GM12878 (cell line): ENCODE results near the gene GOLGA6D. TPM values are rescaled to one million over a fixed set of nuclear protein-coding genes. Genes with fewer than 3 reads are reported as not detected.

Experiments used
- ATAC-seq: fragments of 200-7000 bp; cut with Tn5 transposase; 3 replicates; pipeline ENCODE4 v1.9.1; 2020; ENCODE audit warnings: mild to moderate bottlenecking, moderate library complexity
- BruUV-seq: library from RNA; stranded (reverse); fragments of 400-500 nt; replicated peaks from 2 replicates; lab custom pipeline; 2021; lab: Mats Ljungman, UMichigan
- CTCF ChIA-PET: fragments of 300-600 bp; sonication (Branson Sonifier 250); formaldehyde crosslinking; extraction: SDS; loops from one replicate; lab custom pipeline; 2021; ENCODE audit warnings: inconsistent platforms; lab: Yijun Ruan, JAX
- POLR2A ChIA-PET: fragments of 350-600 bp; formaldehyde crosslinking; extraction: SDS; loops from one replicate; lab custom pipeline; 2021; ENCODE audit warnings: inconsistent platforms; lab: Charles Lee
- RAD21 ChIA-PET: fragments of 300-600 bp; sonication (Branson Sonifier 250); formaldehyde crosslinking; loops from one replicate; lab custom pipeline; 2023; ENCODE audit warnings: antibody characterized with exemption; ENCODE audit not compliant: unreplicated experiment; lab: Charles Lee
- SMC1A ChIA-PET: fragments of 300-600 bp; sonication (Branson Sonifier 250); formaldehyde crosslinking; loops from one replicate; lab custom pipeline; 2023; ENCODE audit not compliant: unreplicated experiment, uncharacterized antibody; lab: Charles Lee
- DNase-seq: peaks from one replicate; pipeline ENCODE4 v3.0.0-alpha.2; 2011; ENCODE audit warnings: low read depth, low spot score
- FAIRE-seq: peaks from 3 replicates; lab custom pipeline; 2011; peaks lifted over from hg19 to GRCh38; lab: Jason Lieb, UNC
- H2AFZ ChIP-seq: 2 replicates; pipeline ENCODE4 v1.6.0; 2011; ENCODE audit warnings: low read depth, low read length, control low read depth; ENCODE audit not compliant: control insufficient read depth
- H3K27ac ChIP-seq: 2 replicates; pipeline ENCODE4 v1.5.1; 2011; ENCODE audit warnings: control low read depth; ENCODE audit not compliant: control insufficient read depth, insufficient read depth
- H3K27me3 ChIP-seq, 2 experiments: replicated peaks in 1 of 2; 2 replicates each; pipeline versions ENCODE4 v1.6.0 to v1.6.1; 2011; ENCODE audit warnings: low read length in 1 of 2; ENCODE audit not compliant: control insufficient read depth in 2 of 2, insufficient read depth in 2 of 2
- H3K36me3 ChIP-seq, 2 experiments: 2 replicates each; pipeline ENCODE4 v1.5.1; 2011; ENCODE audit warnings: low read length in 1 of 2; ENCODE audit not compliant: control insufficient read depth in 2 of 2, insufficient read depth in 2 of 2
- H3K4me1 ChIP-seq: 2 replicates; pipeline ENCODE4 v1.6.1; 2011; ENCODE audit warnings: mild to moderate bottlenecking, low read length, moderate library complexity, mixed read lengths; ENCODE audit not compliant: control insufficient read depth, insufficient read depth
- H3K4me2 ChIP-seq: 2 replicates; pipeline ENCODE4 v1.6.0; 2011; ENCODE audit warnings: control low read depth; ENCODE audit not compliant: control insufficient read depth, insufficient read depth
- H3K4me3 ChIP-seq: fragments of 200-600 bp; sonication (generic); 2 replicates; pipeline ENCODE4 v1.5.1; 2016
- H3K79me2 ChIP-seq: 2 replicates; pipeline ENCODE4 v1.6.0; 2011; ENCODE audit warnings: low read length; ENCODE audit not compliant: control insufficient read depth, insufficient read depth
- H3K9ac ChIP-seq: 2 replicates; pipeline ENCODE4 v1.8.0; 2011; ENCODE audit warnings: low read length, control low read depth, mixed read lengths; ENCODE audit not compliant: control insufficient read depth, insufficient read depth
- H3K9me3 ChIP-seq: replicated peaks from 3 replicates; pipeline ENCODE4 v1.5.1; 2011; ENCODE audit warnings: mild to moderate bottlenecking, low read length; ENCODE audit not compliant: control insufficient read depth, insufficient read depth
- H4K20me1 ChIP-seq: 2 replicates; pipeline ENCODE4 v1.6.0; 2011; ENCODE audit not compliant: control insufficient read depth, insufficient read depth
- BRCA1 ChIP-seq: IDR thresholded peaks from 2 replicates; pipeline ENCODE4 v1.6.1; 2011; ENCODE audit warnings: low read depth, low read length, improper control_type of control experiment
- CBX5 ChIP-seq: sonication (generic); IDR thresholded peaks from 2 replicates; pipeline ENCODE4 v1.6.1; 2016; ENCODE audit warnings: low read depth, moderate library complexity, mild to moderate bottlenecking, inconsistent platforms
- FOXK2 ChIP-seq: fragments of 450-650 bp; IDR thresholded peaks from 2 replicates; pipeline ENCODE4 v1.6.1; 2017; ENCODE audit warnings: mild to moderate bottlenecking, moderate library complexity
- FOXM1 ChIP-seq: IDR thresholded peaks from 2 replicates; pipeline ENCODE4 v1.6.1; 2012; ENCODE audit warnings: low read depth, mild to moderate bottlenecking, inconsistent platforms, low read length, moderate library complexity
- IRF4 ChIP-seq: IDR thresholded peaks from 2 replicates; pipeline ENCODE4 v1.6.1; 2011; ENCODE audit warnings: low read depth, low read length
- JUND ChIP-seq: IDR thresholded peaks from 2 replicates; pipeline ENCODE4 v1.6.1; 2012; ENCODE audit warnings: low read depth, mild to moderate bottlenecking, low read length, improper control_type of control experiment, moderate library complexity
- KLF5 ChIP-seq: fragments of 450-650 bp; IDR thresholded peaks from 2 replicates; pipeline ENCODE4 v1.6.1; 2014; ENCODE audit warnings: mild to moderate bottlenecking; ENCODE audit not compliant: partially characterized antibody
- MEF2A ChIP-seq: IDR thresholded peaks from 2 replicates; pipeline ENCODE4 v1.6.1; 2011; ENCODE audit warnings: low read depth, mild to moderate bottlenecking, low read length, moderate library complexity; ENCODE audit not compliant: insufficient read depth
- MXI1 ChIP-seq: fragments of 150-350 bp; IDR thresholded peaks from 2 replicates; pipeline ENCODE4 v1.6.1; 2011; ENCODE audit warnings: low read depth, mild to moderate bottlenecking, inconsistent platforms, low read length, improper control_type of control experiment
- SIX5 ChIP-seq: IDR thresholded peaks from 2 replicates; pipeline ENCODE4 v1.6.1; 2011; ENCODE audit warnings: mild to moderate bottlenecking, low read depth, low read length, moderate library complexity; ENCODE audit not compliant: severe bottlenecking
- YY1 ChIP-seq: IDR thresholded peaks from 2 replicates; pipeline ENCODE4 v1.6.1; 2011; ENCODE audit warnings: low read depth, mild to moderate bottlenecking, low read length
- ZNF274 ChIP-seq: IDR thresholded peaks from one replicate; pipeline ENCODE4 v1.8.0; 2011; ENCODE audit not compliant: insufficient read length, insufficient read depth
- WGBS: methylation state at CpG from one replicate; pipeline ENCODE4 v1.1.6; 2016; ENCODE audit warnings: low lambda C conversion rate; ENCODE audit not compliant: insufficient replicate concordance, insufficient coverage; ENCODE audit errors: missing lambda C conversion rate; 5-methylcytosine and 5-hydroxymethylcytosine counted together
- in situ Hi-C: fragments of 300-500 bp; cut with MboI; formaldehyde crosslinking; loops from 9 replicates; pipeline ENCODE4 v1.14.3; 2018; ENCODE audit warnings: mixed read lengths
- intact Hi-C: fragments of 100-400 bp; cut with micrococcal nuclease; formaldehyde crosslinking; loops from one replicate; pipeline ENCODE4 v1.14.2; 2022; ENCODE audit not compliant: unreplicated experiment
- polyA plus RNA-seq, 11 experiments: library from polyadenylated mRNA; depleted of rRNA in 4 of 11; unstranded in 6 of 11; stranded (reverse) in 5 of 11; fragments of >200 nt; fragmentation: Nextera tagmentation in 4 of 11; fragmentation: Illumina TruSeq in 1 of 11; extraction: Ambion mirVana in 4 of 11; extraction: Trizol in 1 of 11; gene quantifications; 1 replicate in 1 of 11; 2 replicates in 10 of 11; pipeline versions ENCODE4 v1.2.1 to v1.2.3, GENCODE V29; 2011 to 2016; ENCODE audit warnings: inconsistent platforms in 2 of 11, missing spikeins in 2 of 11, low read depth in 1 of 11
- total RNA-seq, 4 experiments: library from RNA; depleted of rRNA in 3 of 4; stranded (reverse); fragments of >200 nt in 3 of 4; fragmentation: Illumina TruSeq in 1 of 4; extraction: Trizol in 1 of 4; gene quantifications; 2 replicates each; pipeline versions ENCODE4 v1.2.1 to v1.2.3, GENCODE V29; 2013 to 2021
- TF ChIP-seq, protein P1 (sequence below): fragments of 450-650 bp; formaldehyde crosslinking; IDR thresholded peaks from 2 replicates; pipeline ENCODE4 v1.4.0; 2022; ENCODE audit warnings: mild to moderate bottlenecking, moderate library complexity
- TF ChIP-seq, protein P2 (sequence below): IDR thresholded peaks from 2 replicates; pipeline ENCODE4 v1.6.1; 2012; ENCODE audit warnings: low read depth, low read length, improper control_type of control experiment
- TF ChIP-seq, protein P3 (sequence below): IDR thresholded peaks from 2 replicates; pipeline ENCODE4 v1.6.1; 2012; ENCODE audit warnings: low read length, inconsistent platforms
- TF ChIP-seq, protein P4 (sequence below), 3 experiments: IDR thresholded peaks in 2 of 3; conservative IDR thresholded peaks in 1 of 3; 2 replicates each; pipeline ENCODE4 v1.5.1; 2011; ENCODE audit warnings: low read depth in 3 of 3, low read length in 3 of 3, mild to moderate bottlenecking in 3 of 3, control low read depth in 2 of 3, moderate library complexity in 2 of 3, inconsistent platforms in 1 of 3, mixed read lengths in 1 of 3; ENCODE audit not compliant: control insufficient read depth in 2 of 3, insufficient read depth in 1 of 3; ENCODE audit errors: extremely low read depth in 1 of 3
- TF ChIP-seq, protein P5 (sequence below): fragments of 450-650 bp; conservative IDR thresholded peaks from 2 replicates; pipeline ENCODE4 v1.6.1; 2017; ENCODE audit warnings: mild to moderate bottlenecking, moderate library complexity

The GOLGA6D gene
- total and polyA plus RNA-seq, 10 of the 15 experiments (the other 5 are each of a cell fraction or from before 2014, with no cell fraction given) = not detected

DNA sequence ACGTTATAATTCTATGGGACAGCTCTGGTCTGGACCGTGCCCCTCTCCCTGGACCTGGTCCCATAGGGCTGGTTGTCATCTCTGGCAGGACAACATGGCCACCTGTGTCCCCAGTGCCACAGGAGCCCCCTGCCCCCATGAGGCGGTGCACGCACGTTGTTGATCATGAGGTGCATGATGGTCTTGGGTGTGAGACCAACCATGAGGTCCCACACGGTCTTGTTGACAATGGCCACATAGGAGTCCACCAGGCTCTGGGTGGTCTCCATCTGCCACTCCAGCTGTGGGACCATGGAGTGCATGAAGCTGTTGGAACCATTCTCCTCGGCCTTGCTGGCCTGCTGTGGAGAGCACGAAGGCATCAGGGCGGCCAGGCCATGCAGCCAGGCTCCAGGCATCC is 19.7 kb downstream of the GOLGA6D start:
- Histone ChIP-seq H2AFZ (no peak overlapping the region), H3K9me3 (no peaks in the 10 kb centered on the region), H3K79me2 (no peaks in the 10 kb centered on the region), H3K4me1 (no peaks in the 10 kb centered on the region), H3K27ac (no peak overlapping the region), H3K4me3 (no peak overlapping the region), H3K36me3 (no peaks in the 10 kb centered on the region), H3K4me2 (no peak overlapping the region), H3K9ac (no peak overlapping the region), H4K20me1 (no peaks in the 10 kb centered on the region), H3K27me3 (no peaks in the 10 kb centered on the region)
- FAIRE-seq = no peak
- intact Hi-C loops (no loop called here), in situ Hi-C loops (loop anchor here (10.0 kb wide), 2 partner anchors 278 to 1238 kb away; partner anchors contain the start of gene PPCDC)
- no peak for DNase-seq
- ChIA-PET CTCF (no interaction called here), SMC1A (no interaction called here), POLR2A (no interaction called here), RAD21 (no interaction called here)
- BruUV-seq = no TSS peak
- ATAC-seq = no peak
- WGBS = 45% methylated on average over 9 of the region's 9 CpGs
- TF ChIP-seq, protein P1, sequence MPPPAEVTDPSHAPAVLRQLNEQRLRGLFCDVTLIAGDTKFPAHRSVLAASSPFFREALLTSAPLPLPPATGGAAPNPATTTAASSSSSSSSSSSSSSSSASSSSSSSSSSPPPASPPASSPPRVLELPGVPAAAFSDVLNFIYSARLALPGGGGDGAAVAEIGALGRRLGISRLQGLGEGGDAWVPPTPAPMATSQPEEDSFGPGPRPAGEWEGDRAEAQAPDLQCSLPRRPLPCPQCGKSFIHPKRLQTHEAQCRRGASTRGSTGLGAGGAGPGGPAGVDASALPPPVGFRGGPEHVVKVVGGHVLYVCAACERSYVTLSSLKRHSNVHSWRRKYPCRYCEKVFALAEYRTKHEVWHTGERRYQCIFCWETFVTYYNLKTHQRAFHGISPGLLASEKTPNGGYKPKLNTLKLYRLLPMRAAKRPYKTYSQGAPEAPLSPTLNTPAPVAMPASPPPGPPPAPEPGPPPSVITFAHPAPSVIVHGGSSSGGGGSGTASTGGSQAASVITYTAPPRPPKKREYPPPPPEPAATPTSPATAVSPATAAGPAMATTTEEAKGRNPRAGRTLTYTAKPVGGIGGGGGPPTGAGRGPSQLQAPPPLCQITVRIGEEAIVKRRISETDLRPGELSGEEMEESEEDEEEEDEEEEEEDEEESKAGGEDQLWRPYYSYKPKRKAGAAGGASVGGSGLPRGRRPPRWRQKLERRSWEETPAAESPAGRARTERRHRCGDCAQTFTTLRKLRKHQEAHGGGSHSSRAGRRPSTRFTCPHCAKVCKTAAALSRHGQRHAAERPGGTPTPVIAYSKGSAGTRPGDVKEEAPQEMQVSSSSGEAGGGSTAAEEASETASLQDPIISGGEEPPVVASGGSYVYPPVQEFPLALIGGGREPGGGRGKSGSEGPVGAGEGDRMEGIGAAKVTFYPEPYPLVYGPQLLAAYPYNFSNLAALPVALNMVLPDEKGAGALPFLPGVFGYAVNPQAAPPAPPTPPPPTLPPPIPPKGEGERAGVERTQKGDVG = no peak
- no peak for TF ChIP-seq MEF2A
- TF ChIP-seq JUND = no peak
- TF ChIP-seq CBX5 = no peak
- no peak for TF ChIP-seq FOXM1
- TF ChIP-seq, protein P2, sequence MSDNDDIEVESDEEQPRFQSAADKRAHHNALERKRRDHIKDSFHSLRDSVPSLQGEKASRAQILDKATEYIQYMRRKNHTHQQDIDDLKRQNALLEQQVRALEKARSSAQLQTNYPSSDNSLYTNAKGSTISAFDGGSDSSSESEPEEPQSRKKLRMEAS = no peak
- TF ChIP-seq ZNF274 = no peak
- no peak for TF ChIP-seq FOXK2
- TF ChIP-seq, protein P3, sequence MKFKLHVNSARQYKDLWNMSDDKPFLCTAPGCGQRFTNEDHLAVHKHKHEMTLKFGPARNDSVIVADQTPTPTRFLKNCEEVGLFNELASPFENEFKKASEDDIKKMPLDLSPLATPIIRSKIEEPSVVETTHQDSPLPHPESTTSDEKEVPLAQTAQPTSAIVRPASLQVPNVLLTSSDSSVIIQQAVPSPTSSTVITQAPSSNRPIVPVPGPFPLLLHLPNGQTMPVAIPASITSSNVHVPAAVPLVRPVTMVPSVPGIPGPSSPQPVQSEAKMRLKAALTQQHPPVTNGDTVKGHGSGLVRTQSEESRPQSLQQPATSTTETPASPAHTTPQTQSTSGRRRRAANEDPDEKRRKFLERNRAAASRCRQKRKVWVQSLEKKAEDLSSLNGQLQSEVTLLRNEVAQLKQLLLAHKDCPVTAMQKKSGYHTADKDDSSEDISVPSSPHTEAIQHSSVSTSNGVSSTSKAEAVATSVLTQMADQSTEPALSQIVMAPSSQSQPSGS = no peak
- no peak for TF ChIP-seq BRCA1
- no peak for TF ChIP-seq SIX5
- TF ChIP-seq, protein P4, sequence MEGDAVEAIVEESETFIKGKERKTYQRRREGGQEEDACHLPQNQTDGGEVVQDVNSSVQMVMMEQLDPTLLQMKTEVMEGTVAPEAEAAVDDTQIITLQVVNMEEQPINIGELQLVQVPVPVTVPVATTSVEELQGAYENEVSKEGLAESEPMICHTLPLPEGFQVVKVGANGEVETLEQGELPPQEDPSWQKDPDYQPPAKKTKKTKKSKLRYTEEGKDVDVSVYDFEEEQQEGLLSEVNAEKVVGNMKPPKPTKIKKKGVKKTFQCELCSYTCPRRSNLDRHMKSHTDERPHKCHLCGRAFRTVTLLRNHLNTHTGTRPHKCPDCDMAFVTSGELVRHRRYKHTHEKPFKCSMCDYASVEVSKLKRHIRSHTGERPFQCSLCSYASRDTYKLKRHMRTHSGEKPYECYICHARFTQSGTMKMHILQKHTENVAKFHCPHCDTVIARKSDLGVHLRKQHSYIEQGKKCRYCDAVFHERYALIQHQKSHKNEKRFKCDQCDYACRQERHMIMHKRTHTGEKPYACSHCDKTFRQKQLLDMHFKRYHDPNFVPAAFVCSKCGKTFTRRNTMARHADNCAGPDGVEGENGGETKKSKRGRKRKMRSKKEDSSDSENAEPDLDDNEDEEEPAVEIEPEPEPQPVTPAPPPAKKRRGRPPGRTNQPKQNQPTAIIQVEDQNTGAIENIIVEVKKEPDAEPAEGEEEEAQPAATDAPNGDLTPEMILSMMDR (IDR thresholded peaks at IDR 0.05 in 2 of 3, conservative IDR thresholded peaks at IDR 0.05 in 1 of 3; ENCODE audit: control insufficient read depth in 2 of 3, extremely low read depth in 1 of 3, insufficient read depth in 1 of 3, low read depth in 3 of 3, low read length in 3 of 3) = no peak
- no peak for TF ChIP-seq IRF4
- TF ChIP-seq YY1 = no peak
- no peak for TF ChIP-seq KLF5
- TF ChIP-seq MXI1 = no peak
- TF ChIP-seq, protein P5, sequence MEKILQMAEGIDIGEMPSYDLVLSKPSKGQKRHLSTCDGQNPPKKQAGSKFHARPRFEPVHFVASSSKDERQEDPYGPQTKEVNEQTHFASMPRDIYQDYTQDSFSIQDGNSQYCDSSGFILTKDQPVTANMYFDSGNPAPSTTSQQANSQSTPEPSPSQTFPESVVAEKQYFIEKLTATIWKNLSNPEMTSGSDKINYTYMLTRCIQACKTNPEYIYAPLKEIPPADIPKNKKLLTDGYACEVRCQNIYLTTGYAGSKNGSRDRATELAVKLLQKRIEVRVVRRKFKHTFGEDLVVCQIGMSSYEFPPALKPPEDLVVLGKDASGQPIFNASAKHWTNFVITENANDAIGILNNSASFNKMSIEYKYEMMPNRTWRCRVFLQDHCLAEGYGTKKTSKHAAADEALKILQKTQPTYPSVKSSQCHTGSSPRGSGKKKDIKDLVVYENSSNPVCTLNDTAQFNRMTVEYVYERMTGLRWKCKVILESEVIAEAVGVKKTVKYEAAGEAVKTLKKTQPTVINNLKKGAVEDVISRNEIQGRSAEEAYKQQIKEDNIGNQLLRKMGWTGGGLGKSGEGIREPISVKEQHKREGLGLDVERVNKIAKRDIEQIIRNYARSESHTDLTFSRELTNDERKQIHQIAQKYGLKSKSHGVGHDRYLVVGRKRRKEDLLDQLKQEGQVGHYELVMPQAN = no peak
